GM18502 (cell line): ENCODE results near the gene DHX35.

ENCODE experiments used
- ATAC-seq: cut with Tn5 transposase; IDR thresholded peaks from one replicate; pipeline ENCODE4 v1.9.1; 2021; ENCODE audit warnings: mild to moderate bottlenecking; ENCODE audit not compliant: unreplicated experiment, poor library complexity

Gene DHX35

GRCh38 chr20:39083761-39084160, 121.6 kb downstream of the DHX35 start:
- no peak for ATAC-seq

- no peak for ATAC-seq
These were observed 126.9 kb downstream of the DHX35 start for GRCh38 chr20:39089029-39089428.
